ENCODE data around the gene TAF1B.

The TAF1B gene

GRCh38 chr2:9808334-9809063 is 34.8 kb upstream of the TAF1B start:
- no peak for DNase-seq (ENCODE audit: low spot score)

GRCh38 chr2:9809064-9809356 is 34.3 kb upstream of the TAF1B start:
- no peak for DNase-seq (ENCODE audit: low spot score)

GRCh38 chr2:9809448-9810088 is 33.7 kb upstream of the TAF1B start:
- no peak for DNase-seq (ENCODE audit: low spot score)

GRCh38 chr2:9811216-9811615 is 32.1 kb upstream of the TAF1B start:
- no peak for DNase-seq (ENCODE audit: low spot score)

GRCh38 chr2:9811679-9812511 is 31.4 kb upstream of the TAF1B start:
- DNase-seq (ENCODE audit: low spot score) = no peak

GRCh38 chr2:9812945-9813311 is 30.3 kb upstream of the TAF1B start:
- DNase-seq (ENCODE audit: low spot score) = no peak

GRCh38 chr2:9813312-9814128 is 29.8 kb upstream of the TAF1B start:
- no peak for DNase-seq (ENCODE audit: low spot score)

- no peak for DNase-seq (ENCODE audit: low spot score)
These were observed 29.0 kb upstream of the TAF1B start for GRCh38 chr2:9814129-9814868.

GRCh38 chr2:9815076-9815475 is 28.2 kb upstream of the TAF1B start:
- no peak for DNase-seq (ENCODE audit: low spot score)

- no peak for DNase-seq (ENCODE audit: low spot score)
These were observed 27.4 kb upstream of the TAF1B start for GRCh38 chr2:9815844-9816279.

- no peak for DNase-seq (ENCODE audit: low spot score)
These were observed 25.2 kb upstream of the TAF1B start for GRCh38 chr2:9818097-9818496.

GRCh38 chr2:9819551-9819950 is 23.7 kb upstream of the TAF1B start:
- no peak for DNase-seq (ENCODE audit: low spot score)

GRCh38 chr2:9820020-9820973 is 23.0 kb upstream of the TAF1B start:
- no peak for DNase-seq (ENCODE audit: low spot score)

GRCh38 chr2:9821805-9822445 is 21.3 kb upstream of the TAF1B start:
- DNase-seq (ENCODE audit: low spot score) = no peak

- no peak for DNase-seq (ENCODE audit: low spot score)
These were observed 18.8 kb upstream of the TAF1B start for GRCh38 chr2:9824441-9824840.

- DNase-seq (ENCODE audit: low spot score) = no peak
These were observed 18.1 kb upstream of the TAF1B start for GRCh38 chr2:9824956-9825720.

- no peak for DNase-seq (ENCODE audit: low spot score)
These were observed 17.1 kb upstream of the TAF1B start for GRCh38 chr2:9826208-9826607.

- DNase-seq (ENCODE audit: low spot score) = no peak
These were observed 12.4 kb upstream of the TAF1B start for GRCh38 chr2:9830685-9831410.

Measured in putamen (tissue), 1 donor.